ENCODE data around the gene NUMB. TPM values are rescaled to one million over a fixed set of nuclear protein-coding genes. Genes with fewer than 3 reads are reported as not detected.
A peak's percentile ranks its signal among the peaks of the same experiment; 100 is the strongest.

Gene NUMB
- polyA plus RNA-seq, 4 donors: 38.5 to 87.9 (median 55.4) TPM

- no peak for DNase-seq
- WGBS, 3 donors: 67 to 78% (median 75%) methylated on average over 11 of the region's 11 CpGs
- FAIRE-seq: no peak
- H3K27ac ChIP-seq (ENCODE audit: low read depth in 1 of 3, low read length in 2 of 3): peak overlapping the region in 1 of 3 donors; percentile 60
- H3K4me3 ChIP-seq (ENCODE audit: low read depth in 1 of 3, low read length in 3 of 3): no peak overlapping the region
- H3K36me3 ChIP-seq (ENCODE audit: control insufficient read depth in 3 of 3, insufficient read depth in 2 of 3, low read depth in 1 of 3, low read length in 3 of 3): peaks cover 0 to 3% (median 0%) of the 10 kb centered on the region in 3 donors
- no peaks in the 10 kb centered on the region for H3K9me3 ChIP-seq (ENCODE audit: control insufficient read depth in 2 of 2, insufficient read depth in 1 of 2, low read depth in 1 of 2, low read length in 1 of 2)
- peaks cover 3 to 5% (median 4%) of the 10 kb centered on the region in 3 donors for H3K27me3 ChIP-seq (ENCODE audit: control insufficient read depth in 3 of 3, insufficient read depth in 3 of 3, low read length in 3 of 3)
- peaks cover 0 to 55% (median 8%) of the 10 kb centered on the region in 3 donors for H3K4me1 ChIP-seq (ENCODE audit: control insufficient read depth in 3 of 3, insufficient read depth in 2 of 3, low read depth in 1 of 3, low read length in 2 of 3)
These were observed 223.6 kb downstream of the NUMB start for GRCh38 chr14:73234586-73235394.

GRCh38 chr14:73234029-73234428, 224.3 kb downstream of the NUMB start:
- no peak overlapping the region for H3K27ac ChIP-seq (ENCODE audit: low read depth in 1 of 3, low read length in 2 of 3)
- no peaks in the 10 kb centered on the region for H3K9me3 ChIP-seq (ENCODE audit: control insufficient read depth in 2 of 2, insufficient read depth in 1 of 2, low read depth in 1 of 2, low read length in 1 of 2)
- H3K36me3 ChIP-seq (ENCODE audit: control insufficient read depth in 3 of 3, insufficient read depth in 2 of 3, low read depth in 1 of 3, low read length in 3 of 3): peaks cover 0 to 7% (median under 1%) of the 10 kb centered on the region in 3 donors
- peaks cover 0 to 48% (median 8%) of the 10 kb centered on the region in 3 donors for H3K4me1 ChIP-seq (ENCODE audit: control insufficient read depth in 3 of 3, insufficient read depth in 2 of 3, low read depth in 1 of 3, low read length in 2 of 3)
- no peak for DNase-seq
- FAIRE-seq: no peak
- H3K4me3 ChIP-seq (ENCODE audit: low read depth in 1 of 3, low read length in 3 of 3): no peak overlapping the region
- WGBS, 3 donors: 73 to 78% (median 77%) methylated on average over 5 of the region's 5 CpGs
- H3K27me3 ChIP-seq (ENCODE audit: control insufficient read depth in 3 of 3, insufficient read depth in 3 of 3, low read length in 3 of 3): peaks cover 2 to 5% (median 4%) of the 10 kb centered on the region in 3 donors

GRCh38 chr14:73233564-73233963, 224.8 kb downstream of the NUMB start:
- Histone ChIP-seq H3K4me1 (ENCODE audit: control insufficient read depth in 3 of 3, insufficient read depth in 2 of 3, low read depth in 1 of 3, low read length in 2 of 3) (peaks cover 0 to 47% (median 8%) of the 10 kb centered on the region in 3 donors), H3K36me3 (ENCODE audit: control insufficient read depth in 3 of 3, insufficient read depth in 2 of 3, low read depth in 1 of 3, low read length in 3 of 3) (peaks cover 0 to 10% (median 3%) of the 10 kb centered on the region in 3 donors), H3K4me3 (ENCODE audit: low read depth in 1 of 3, low read length in 3 of 3) (no peak overlapping the region), H3K9me3 (ENCODE audit: control insufficient read depth in 2 of 2, insufficient read depth in 1 of 2, low read depth in 1 of 2, low read length in 1 of 2) (no peaks in the 10 kb centered on the region), H3K27me3 (ENCODE audit: control insufficient read depth in 3 of 3, insufficient read depth in 3 of 3, low read length in 3 of 3) (peaks cover 0 to 4% (median 3%) of the 10 kb centered on the region in 3 donors), H3K27ac (ENCODE audit: low read depth in 1 of 3, low read length in 2 of 3) (no peak overlapping the region)
- 88 to 91% (median 89%) methylated on average over 10 of the region's 10 CpGs for WGBS, 3 donors
- DNase-seq (no peak), FAIRE-seq (no peak)

- WGBS, 3 donors: 72 to 79% (median 79%) methylated on average over 8 of the region's 8 CpGs
- Histone ChIP-seq H3K36me3 (ENCODE audit: control insufficient read depth in 3 of 3, insufficient read depth in 2 of 3, low read depth in 1 of 3, low read length in 3 of 3) (peaks cover 0 to 16% (median 3%) of the 10 kb centered on the region in 3 donors), H3K27me3 (ENCODE audit: control insufficient read depth in 3 of 3, insufficient read depth in 3 of 3, low read length in 3 of 3) (no peaks in the 10 kb centered on the region), H3K9me3 (ENCODE audit: control insufficient read depth in 2 of 2, insufficient read depth in 1 of 2, low read depth in 1 of 2, low read length in 1 of 2) (no peaks in the 10 kb centered on the region), H3K4me3 (ENCODE audit: low read depth in 1 of 3, low read length in 3 of 3) (no peak overlapping the region), H3K4me1 (ENCODE audit: control insufficient read depth in 3 of 3, insufficient read depth in 2 of 3, low read depth in 1 of 3, low read length in 2 of 3) (peaks cover 0 to 49% (median 5%) of the 10 kb centered on the region in 3 donors), H3K27ac (ENCODE audit: low read depth in 1 of 3, low read length in 2 of 3) (no peak overlapping the region)
- DNase-seq (no peak), FAIRE-seq (no peak)
These were observed 225.4 kb downstream of the NUMB start for GRCh38 chr14:73232984-73233383.

- H3K4me3 ChIP-seq (ENCODE audit: low read depth in 1 of 3, low read length in 3 of 3): no peak overlapping the region
- no peaks in the 10 kb centered on the region for H3K27me3 ChIP-seq (ENCODE audit: control insufficient read depth in 3 of 3, insufficient read depth in 3 of 3, low read length in 3 of 3)
- 55 to 66% (median 60%) methylated on average over 19 of the region's 19 CpGs for WGBS, 3 donors
- peak overlapping the region in 1 of 3 donors; percentile 4 for H3K27ac ChIP-seq (ENCODE audit: low read depth in 1 of 3, low read length in 2 of 3)
- peaks cover 0 to 51% (median 5%) of the 10 kb centered on the region in 3 donors for H3K4me1 ChIP-seq (ENCODE audit: control insufficient read depth in 3 of 3, insufficient read depth in 2 of 3, low read depth in 1 of 3, low read length in 2 of 3)
- H3K9me3 ChIP-seq (ENCODE audit: control insufficient read depth in 2 of 2, insufficient read depth in 1 of 2, low read depth in 1 of 2, low read length in 1 of 2): no peaks in the 10 kb centered on the region
- DNase-seq (peak in 1 of 2 donors; percentile 37), FAIRE-seq (no peak)
- peaks cover 0 to 19% (median 3%) of the 10 kb centered on the region in 3 donors for H3K36me3 ChIP-seq (ENCODE audit: control insufficient read depth in 3 of 3, insufficient read depth in 2 of 3, low read depth in 1 of 3, low read length in 3 of 3)
These were observed 226.1 kb downstream of the NUMB start for GRCh38 chr14:73231981-73232851.

GRCh38 chr14:73230051-73230450, 228.3 kb downstream of the NUMB start:
- H3K36me3 ChIP-seq (ENCODE audit: control insufficient read depth in 3 of 3, insufficient read depth in 2 of 3, low read depth in 1 of 3, low read length in 3 of 3): peaks cover 0 to 29% (median 4%) of the 10 kb centered on the region in 3 donors
- FAIRE-seq (no peak), DNase-seq (no peak)
- H3K9me3 ChIP-seq (ENCODE audit: control insufficient read depth in 2 of 2, insufficient read depth in 1 of 2, low read depth in 1 of 2, low read length in 1 of 2): no peaks in the 10 kb centered on the region
- H3K27me3 ChIP-seq (ENCODE audit: control insufficient read depth in 3 of 3, insufficient read depth in 3 of 3, low read length in 3 of 3): no peaks in the 10 kb centered on the region
- no peak overlapping the region for H3K4me3 ChIP-seq (ENCODE audit: low read depth in 1 of 3, low read length in 3 of 3)
- 92 to 95% (median 94%) methylated on average over 6 of the region's 6 CpGs for WGBS, 3 donors
- no peak overlapping the region for H3K27ac ChIP-seq (ENCODE audit: low read depth in 1 of 3, low read length in 2 of 3)
- peaks cover 0 to 31% (median 0%) of the 10 kb centered on the region in 3 donors for H3K4me1 ChIP-seq (ENCODE audit: control insufficient read depth in 3 of 3, insufficient read depth in 2 of 3, low read depth in 1 of 3, low read length in 2 of 3)

GRCh38 chr14:73227812-73228781, 230.2 kb downstream of the NUMB start:
- H3K4me3 ChIP-seq (ENCODE audit: low read depth in 1 of 3, low read length in 3 of 3): no peak overlapping the region
- peaks cover 0 to 35% (median 5%) of the 10 kb centered on the region in 3 donors for H3K36me3 ChIP-seq (ENCODE audit: control insufficient read depth in 3 of 3, insufficient read depth in 2 of 3, low read depth in 1 of 3, low read length in 3 of 3)
- no peaks in the 10 kb centered on the region for H3K27me3 ChIP-seq (ENCODE audit: control insufficient read depth in 3 of 3, insufficient read depth in 3 of 3, low read length in 3 of 3)
- H3K27ac ChIP-seq (ENCODE audit: low read depth in 1 of 3, low read length in 2 of 3): peak overlapping the region in 1 of 3 donors; percentile 43
- DNase-seq: peak in 1 of 2 donors; percentile 52
- FAIRE-seq: no peak
- peaks cover 0 to 19% (median 0%) of the 10 kb centered on the region in 3 donors for H3K4me1 ChIP-seq (ENCODE audit: control insufficient read depth in 3 of 3, insufficient read depth in 2 of 3, low read depth in 1 of 3, low read length in 2 of 3)
- no peaks in the 10 kb centered on the region for H3K9me3 ChIP-seq (ENCODE audit: control insufficient read depth in 2 of 2, insufficient read depth in 1 of 2, low read depth in 1 of 2, low read length in 1 of 2)
- WGBS, 3 donors: 53 to 79% (median 77%) methylated on average over 25 of the region's 25 CpGs

Data from small intestine (tissue), 7 donors.